Activated CD4-positive, alpha-beta memory T cell treated with anti-CD3 and anti-CD28 coated beads for 36 hours (primary cell): ENCODE results near the gene PYGM. TPM values are rescaled to one million over a fixed set of nuclear protein-coding genes. Genes with fewer than 3 reads are reported as not detected.

Experiments used
- CTCF ChIA-PET: fragments of 350-600 bp; sonication (Branson Sonifier 250); formaldehyde crosslinking; loops from one replicate; lab custom pipeline; 2021; ENCODE audit warnings: antibody characterized with exemption, inconsistent platforms; lab: Charles Lee
- POLR2A ChIA-PET: fragments of 350-600 bp; sonication (Branson Sonifier 250); formaldehyde crosslinking; loops from one replicate; lab custom pipeline; 2021; ENCODE audit warnings: antibody characterized with exemption; lab: Charles Lee
- DNase-seq: peaks from one replicate; pipeline ENCODE4 v3.0.0-alpha.2; 2020
- H3K27ac Mint-ChIP-seq: one replicate; pipeline ENCODE4 v1.8.0; 2021; ENCODE audit warnings: mixed read lengths
- H3K27me3 Mint-ChIP-seq: one replicate; pipeline ENCODE4 v1.8.0; 2021; ENCODE audit warnings: mixed read lengths
- H3K36me3 Mint-ChIP-seq: one replicate; pipeline ENCODE4 v1.8.0; 2021; ENCODE audit warnings: mixed read lengths
- H3K4me1 Mint-ChIP-seq: one replicate; pipeline ENCODE4 v1.8.0; 2021; ENCODE audit warnings: low read depth, mixed read lengths
- H3K4me3 Mint-ChIP-seq: one replicate; pipeline ENCODE4 v1.8.0; 2021; ENCODE audit warnings: mild to moderate bottlenecking, mixed read lengths
- H3K9me3 Mint-ChIP-seq: one replicate; pipeline ENCODE4 v1.8.0; 2021; ENCODE audit warnings: mixed read lengths
- intact Hi-C: fragments of 100-400 bp; cut with micrococcal nuclease; formaldehyde crosslinking; loops from one replicate; pipeline ENCODE4 v1.15.1; 2023
- total RNA-seq, 2 experiments: library from RNA; stranded (reverse); gene quantifications; one replicate each; pipeline ENCODE4 v1.2.3, GENCODE V29; 2021

PYGM gene
- total RNA-seq, 2 experiments from 2014 or later: 0.94 to 1.6 TPM

- CTCF ChIA-PET: no interaction called here
- H3K9me3 Mint-ChIP-seq: no peaks in the 10 kb centered on the region
- POLR2A ChIA-PET: no interaction called here
- peaks cover 9% of the 10 kb centered on the region for H3K36me3 Mint-ChIP-seq
- peaks cover 8% of the 10 kb centered on the region for H3K4me1 Mint-ChIP-seq
- intact Hi-C loops: no loop called here
- no peaks in the 10 kb centered on the region for H3K27me3 Mint-ChIP-seq
- no peak overlapping the region for H3K4me3 Mint-ChIP-seq
- no peak for DNase-seq
- no peak overlapping the region for H3K27ac Mint-ChIP-seq
Observed at GRCh38 chr11:64790205-64791095, 30.7 kb upstream of the PYGM start.

GRCh38 chr11:64789331-64790204, 29.8 kb upstream of the PYGM start:
- intact Hi-C loops: no loop called here
- Mint-ChIP-seq H3K27me3 (no peaks in the 10 kb centered on the region), H3K9me3 (no peaks in the 10 kb centered on the region), H3K4me1 (peaks cover 6% of the 10 kb centered on the region), H3K4me3 (no peak overlapping the region), H3K27ac (no peak overlapping the region), H3K36me3 (peaks cover 9% of the 10 kb centered on the region)
- DNase-seq: no peak
- ChIA-PET POLR2A (interaction anchor here (1.0 kb wide), 1 partner anchor 10 kb away, joined by 3 read pairs; no protein-coding TSS in a partner anchor), CTCF (no interaction called here)

- POLR2A ChIA-PET: interaction anchor here (1.0 kb wide), 1 partner anchor 9 kb away, joined by 3 read pairs; no protein-coding TSS in a partner anchor
- no peak for DNase-seq
- Mint-ChIP-seq H3K27ac (no peak overlapping the region), H3K4me1 (peaks cover 5% of the 10 kb centered on the region), H3K27me3 (no peaks in the 10 kb centered on the region), H3K36me3 (peaks cover 7% of the 10 kb centered on the region), H3K4me3 (no peak overlapping the region), H3K9me3 (no peaks in the 10 kb centered on the region)
- intact Hi-C loops: no loop called here
- CTCF ChIA-PET: interaction anchor here (0.6 to 1.8 kb wide), 9 partner anchors 9 to 137 kb away, joined by 3 to 6 read pairs (median 3); partner anchors contain the start of gene CDC42BPG
Observed at GRCh38 chr11:64788321-64789215, 28.8 kb upstream of the PYGM start.

DNA sequence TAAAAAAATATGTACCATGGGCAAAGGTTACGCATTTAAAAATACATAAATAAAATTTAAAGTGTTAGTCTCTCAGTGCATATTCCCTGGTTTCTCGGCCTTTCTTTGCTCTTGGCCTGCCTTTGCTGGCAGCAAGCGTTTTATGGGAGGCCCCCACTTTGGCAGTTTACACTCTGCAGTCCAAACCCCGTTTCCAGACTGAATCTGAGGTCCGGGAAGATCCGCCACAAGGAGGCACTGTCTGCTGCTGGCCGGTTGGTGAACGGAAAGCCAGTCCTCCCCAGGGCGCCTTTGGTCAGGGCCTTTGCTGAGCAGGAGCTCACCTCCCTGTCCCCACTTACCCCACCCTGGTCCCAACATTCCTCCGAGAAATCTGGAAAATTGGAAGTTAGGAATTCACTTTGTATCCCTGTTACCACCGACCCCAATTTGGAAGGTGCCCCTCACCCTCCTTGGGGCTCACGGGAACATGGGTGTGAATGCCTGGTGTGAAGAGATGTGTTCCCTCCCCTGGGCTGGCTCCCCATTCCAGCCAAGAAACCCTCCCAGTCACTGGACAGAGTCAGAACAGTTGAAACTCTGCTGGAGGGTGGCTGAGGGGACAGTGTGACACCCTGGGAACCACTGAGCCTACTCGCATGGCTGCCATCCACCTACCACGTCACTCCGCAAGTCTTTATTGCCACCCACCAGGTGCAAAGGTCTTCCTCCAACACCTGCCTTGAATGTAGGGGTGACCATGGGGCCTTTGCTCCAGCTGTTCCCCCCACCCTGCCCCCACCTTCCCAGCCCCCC, 27.9 kb upstream of the PYGM start:
- intact Hi-C loops: no loop called here
- peak; percentile 72 for DNase-seq
- ChIA-PET POLR2A (no interaction called here), CTCF (interaction anchor here (0.7 to 1.8 kb wide), 8 partner anchors 10 to 105 kb away, joined by 3 to 6 read pairs (median 3); partner anchors contain the start of gene CDC42BPG)
- no peaks in the 10 kb centered on the region for H3K9me3 Mint-ChIP-seq
- H3K4me3 Mint-ChIP-seq: no peak overlapping the region
- H3K27ac Mint-ChIP-seq: no peak overlapping the region
- peaks cover 5% of the 10 kb centered on the region for H3K4me1 Mint-ChIP-seq
- no peaks in the 10 kb centered on the region for H3K27me3 Mint-ChIP-seq
- H3K36me3 Mint-ChIP-seq: peaks cover 6% of the 10 kb centered on the region

- ChIA-PET CTCF (interaction anchor here (0.7 to 1.7 kb wide), 4 partner anchors 17 to 98 kb away, joined by 3 to 4 read pairs (median 4); no protein-coding TSS in a partner anchor), POLR2A (no interaction called here)
- Mint-ChIP-seq H3K4me1 (peaks cover 5% of the 10 kb centered on the region), H3K27ac (no peak overlapping the region), H3K27me3 (no peaks in the 10 kb centered on the region), H3K9me3 (no peaks in the 10 kb centered on the region), H3K4me3 (no peak overlapping the region), H3K36me3 (peaks cover 6% of the 10 kb centered on the region)
- DNase-seq: no peak
- intact Hi-C loops: no loop called here
Observed at GRCh38 chr11:64786308-64786707, 26.5 kb upstream of the PYGM start.

DNA sequence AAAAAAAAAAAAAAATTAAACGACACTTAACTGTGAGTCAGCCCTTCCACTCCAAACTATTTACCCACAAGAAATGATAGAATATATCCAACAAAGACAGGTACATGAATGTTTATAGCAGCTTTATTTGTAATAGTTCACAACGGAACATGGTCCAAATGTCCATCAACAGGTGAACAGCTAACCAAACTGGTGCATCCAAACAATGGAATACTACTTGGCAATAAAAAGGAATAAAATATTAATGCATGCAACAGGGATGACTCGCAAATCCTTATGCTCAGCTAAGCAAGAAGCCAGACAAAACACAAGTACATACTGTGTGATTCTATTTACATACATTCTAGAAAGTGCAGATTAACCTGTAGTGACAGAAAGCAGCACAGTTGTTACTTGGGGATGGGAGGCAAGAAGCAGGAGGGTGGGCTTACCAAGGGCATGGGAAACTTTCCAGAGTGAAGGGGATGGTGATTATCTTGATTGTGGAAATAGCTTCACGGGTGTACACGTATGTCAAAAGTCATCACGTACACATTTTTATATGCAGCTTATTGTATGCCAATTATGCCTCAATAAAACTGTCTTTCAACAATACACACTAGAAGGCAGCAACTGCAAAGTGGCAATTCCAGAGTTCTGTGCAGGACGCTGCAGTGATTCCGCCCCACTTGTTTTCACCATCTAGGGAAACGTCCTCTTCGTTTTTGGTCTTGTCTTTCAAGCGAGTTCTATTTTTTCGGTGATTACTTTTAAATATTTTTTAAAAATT, 25.2 kb upstream of the PYGM start:
- Mint-ChIP-seq H3K27me3 (no peaks in the 10 kb centered on the region), H3K36me3 (peaks cover 8% of the 10 kb centered on the region), H3K27ac (peak overlapping the region; percentile 35), H3K9me3 (no peaks in the 10 kb centered on the region), H3K4me1 (peaks cover 17% of the 10 kb centered on the region), H3K4me3 (no peak overlapping the region)
- ChIA-PET POLR2A (interaction anchor here (0.9 kb wide), 1 partner anchor 333 kb away, joined by 5 read pairs; the partner anchor contains the start of gene ZNHIT2), CTCF (interaction anchor here (1.1 to 1.5 kb wide), 3 partner anchors 12 to 41 kb away, joined by 3 to 4 read pairs (median 3); partner anchors contain the start of gene RASGRP2)
- no peak for DNase-seq
- intact Hi-C loops: no loop called here

DNA sequence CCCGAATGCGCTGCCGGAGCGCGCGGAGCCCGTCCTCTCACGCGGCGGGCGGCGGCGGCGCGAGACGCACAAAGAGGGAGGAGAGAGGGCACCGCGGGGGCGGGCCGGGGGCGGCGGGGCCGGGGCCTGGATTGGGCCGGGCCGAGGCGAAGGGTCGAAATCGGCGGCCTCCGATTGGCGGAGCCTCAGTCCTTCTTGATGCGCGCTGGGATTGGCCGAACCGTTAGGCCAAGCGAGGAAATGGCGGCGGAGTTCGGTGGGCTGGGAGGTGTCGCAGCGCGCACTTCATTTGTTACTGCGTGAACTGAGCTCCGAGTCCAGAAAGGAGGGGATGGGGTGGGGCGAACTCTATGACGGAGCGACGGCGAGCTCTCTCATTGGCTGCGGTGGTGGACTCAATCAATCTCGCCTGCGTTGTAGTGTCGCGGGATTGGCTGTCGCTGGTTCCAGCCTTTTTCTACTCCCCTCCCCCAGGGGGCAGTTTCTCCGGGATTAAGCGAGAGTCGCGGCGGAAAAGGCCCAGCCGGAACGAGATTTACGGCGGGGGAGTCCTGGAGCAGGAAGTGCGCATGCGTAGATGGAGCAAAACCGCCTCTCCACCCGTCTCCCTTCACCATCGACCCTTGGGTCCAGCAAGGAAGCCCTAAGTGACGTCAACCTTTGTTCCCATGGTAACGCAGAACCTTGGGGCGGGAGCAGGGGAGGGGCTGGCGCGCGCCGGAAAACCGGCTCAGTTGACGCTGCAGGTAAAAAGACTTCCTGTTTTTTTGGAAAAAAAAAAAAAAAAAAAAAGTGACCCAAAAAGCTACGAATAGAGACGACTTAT, 18.9 kb upstream of the PYGM start, which contains the start of gene SF1:
TSS of gene SF1 (minus strand) at position 70 of the 826 bp plus-strand sequence. CDS start 150 bp downstream, outside the sequence.
- Mint-ChIP-seq H3K36me3 (peaks cover 38% of the 10 kb centered on the region), H3K27me3 (no peaks in the 10 kb centered on the region)

GRCh38 chr11:64778223-64778472, 18.4 kb upstream of the PYGM start:
- H3K4me3 Mint-ChIP-seq: peak overlapping the region; percentile 91
- intact Hi-C loops: loop anchor here (1.0 to 10.0 kb wide), 5 partner anchors 25 to 463 kb away; partner anchors contain the start of genes MAP4K2, MEN1, PRDX5 and SAC3D1
- no peaks in the 10 kb centered on the region for H3K27me3 Mint-ChIP-seq
- DNase-seq: no peak
- H3K4me1 Mint-ChIP-seq: peaks cover 63% of the 10 kb centered on the region
- ChIA-PET POLR2A (interaction anchor here (0.9 to 1.9 kb wide), 8 partner anchors 10 to 339 kb away, joined by 3 to 8 read pairs (median 4); partner anchors contain the start of genes MEN1, SAC3D1 and ZNHIT2), CTCF (interaction anchor here (0.8 to 1.1 kb wide), 3 partner anchors 16 to 110 kb away, joined by 3 to 5 read pairs (median 3); partner anchors contain the start of gene MAP4K2)
- peak overlapping the region; percentile 99 for H3K27ac Mint-ChIP-seq
- peaks cover 43% of the 10 kb centered on the region for H3K36me3 Mint-ChIP-seq
- no peaks in the 10 kb centered on the region for H3K9me3 Mint-ChIP-seq

More for the DNA sequence above, 18.9 kb upstream of the PYGM start, which contains the start of gene SF1:
- H3K27ac Mint-ChIP-seq: peak within 1 kb of the TSS; percentile 99
- H3K9me3 Mint-ChIP-seq: no peaks in the 10 kb centered on the region
- intact Hi-C loops: loop anchor here (1.0 to 10.0 kb wide), 5 partner anchors 24 to 464 kb away; partner anchors contain the start of genes MAP4K2, MEN1, PRDX5 and SAC3D1
- peak; percentile 100 for DNase-seq
- peak within 1 kb of the TSS; percentile 91 for H3K4me3 Mint-ChIP-seq
- CTCF ChIA-PET: interaction anchor here (0.8 to 1.5 kb wide), 6 partner anchors 11 to 109 kb away, joined by 3 to 8 read pairs (median 3); partner anchors contain the start of gene MAP4K2
- peaks cover 58% of the 10 kb centered on the region for H3K4me1 Mint-ChIP-seq
- POLR2A ChIA-PET: interaction anchor here (0.6 to 1.9 kb wide), 20 partner anchors 10 to 1946 kb away, joined by 3 to 8 read pairs (median 3); partner anchors contain the start of genes MAP4K2, MEN1, RASGRP2 and SAC3D1
